ENCODE measurements around the gene ROBO2. TPM values are rescaled to one million over a fixed set of nuclear protein-coding genes. Genes with fewer than 3 reads are reported as not detected.

The ROBO2 gene
- polyA plus RNA-seq, 2 of the 4 experiments (the other 2 are of a cell fraction) = 0.04 TPM; not detected in 1

DNA sequence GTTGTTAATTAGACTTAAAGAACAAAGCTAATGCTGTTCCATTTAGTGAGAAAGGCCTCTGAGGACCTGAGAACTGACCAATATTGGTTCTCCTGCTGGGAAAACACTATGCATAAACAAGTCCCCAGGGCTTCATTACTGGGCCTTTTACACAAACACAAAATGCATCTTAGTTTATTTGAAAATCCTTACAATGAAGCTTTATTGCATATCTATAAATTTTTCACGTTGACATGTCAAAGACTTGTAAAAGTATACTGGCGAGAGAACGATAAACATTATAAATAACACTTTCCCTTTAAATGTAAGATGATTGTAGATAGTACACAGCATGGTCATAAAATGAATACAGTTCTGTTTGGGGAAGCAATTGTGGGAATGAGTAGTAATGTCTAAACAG lies 151.7 kb downstream of the ROBO2 start:
- FAIRE-seq (no peak), DNase-seq (ENCODE audit: low read depth in 1 of 2, low spot score in 1 of 2) (no peak), ATAC-seq (no peak)
- CTCF ChIA-PET = no interaction called here
- 47% methylated on average over 3 of the region's 3 CpGs for WGBS (ENCODE audit: missing lambda C conversion rate)
- no peak for TF ChIP-seq FOSL2 (IDR thresholded peaks at IDR 0.05)
- no peak for TF ChIP-seq FOSL2 (CRISPR knock-in tag; IDR thresholded peaks at IDR 0.05)
- TF ChIP-seq, protein P1, sequence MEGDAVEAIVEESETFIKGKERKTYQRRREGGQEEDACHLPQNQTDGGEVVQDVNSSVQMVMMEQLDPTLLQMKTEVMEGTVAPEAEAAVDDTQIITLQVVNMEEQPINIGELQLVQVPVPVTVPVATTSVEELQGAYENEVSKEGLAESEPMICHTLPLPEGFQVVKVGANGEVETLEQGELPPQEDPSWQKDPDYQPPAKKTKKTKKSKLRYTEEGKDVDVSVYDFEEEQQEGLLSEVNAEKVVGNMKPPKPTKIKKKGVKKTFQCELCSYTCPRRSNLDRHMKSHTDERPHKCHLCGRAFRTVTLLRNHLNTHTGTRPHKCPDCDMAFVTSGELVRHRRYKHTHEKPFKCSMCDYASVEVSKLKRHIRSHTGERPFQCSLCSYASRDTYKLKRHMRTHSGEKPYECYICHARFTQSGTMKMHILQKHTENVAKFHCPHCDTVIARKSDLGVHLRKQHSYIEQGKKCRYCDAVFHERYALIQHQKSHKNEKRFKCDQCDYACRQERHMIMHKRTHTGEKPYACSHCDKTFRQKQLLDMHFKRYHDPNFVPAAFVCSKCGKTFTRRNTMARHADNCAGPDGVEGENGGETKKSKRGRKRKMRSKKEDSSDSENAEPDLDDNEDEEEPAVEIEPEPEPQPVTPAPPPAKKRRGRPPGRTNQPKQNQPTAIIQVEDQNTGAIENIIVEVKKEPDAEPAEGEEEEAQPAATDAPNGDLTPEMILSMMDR (IDR thresholded peaks at IDR 0.05) = no peak
- no peak for TF ChIP-seq PHF8 (IDR thresholded peaks at IDR 0.05; ENCODE audit: borderline replicate concordance, low read depth)
- no peak for TF ChIP-seq FOXS1 (CRISPR knock-in tag; IDR thresholded peaks at IDR 0.05)
- TF ChIP-seq FOSB (CRISPR knock-in tag; IDR thresholded peaks at IDR 0.05) = no peak
- TF ChIP-seq ESRRA (IDR thresholded peaks at IDR 0.05; ENCODE audit: borderline replicate concordance, low read length) = no peak
- no peak for TF ChIP-seq NPAS2 (CRISPR knock-in tag; IDR thresholded peaks at IDR 0.05; ENCODE audit: borderline replicate concordance)
- TF ChIP-seq POLR2A (IDR thresholded peaks at IDR 0.05; ENCODE audit: low read length) = no peak
- TF ChIP-seq, protein P2, sequence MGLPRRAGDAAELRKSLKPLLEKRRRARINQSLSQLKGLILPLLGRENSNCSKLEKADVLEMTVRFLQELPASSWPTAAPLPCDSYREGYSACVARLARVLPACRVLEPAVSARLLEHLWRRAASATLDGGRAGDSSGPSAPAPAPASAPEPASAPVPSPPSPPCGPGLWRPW (IDR thresholded peaks at IDR 0.05) = no peak
- TF ChIP-seq ZNF302 (CRISPR knock-in tag; IDR thresholded peaks at IDR 0.05) = no peak
- TF ChIP-seq NFE2L2 (conservative IDR thresholded peaks at IDR 0.05; ENCODE audit: low read length) = no peak
- no peak for TF ChIP-seq TP53 (CRISPR knock-in tag; IDR thresholded peaks at IDR 0.05)
- no peak for TF ChIP-seq CHD4 (IDR thresholded peaks at IDR 0.05; ENCODE audit: borderline replicate concordance)
- TF ChIP-seq RARB (CRISPR knock-in tag; IDR thresholded peaks at IDR 0.05) = no peak
- TF ChIP-seq, protein P3, sequence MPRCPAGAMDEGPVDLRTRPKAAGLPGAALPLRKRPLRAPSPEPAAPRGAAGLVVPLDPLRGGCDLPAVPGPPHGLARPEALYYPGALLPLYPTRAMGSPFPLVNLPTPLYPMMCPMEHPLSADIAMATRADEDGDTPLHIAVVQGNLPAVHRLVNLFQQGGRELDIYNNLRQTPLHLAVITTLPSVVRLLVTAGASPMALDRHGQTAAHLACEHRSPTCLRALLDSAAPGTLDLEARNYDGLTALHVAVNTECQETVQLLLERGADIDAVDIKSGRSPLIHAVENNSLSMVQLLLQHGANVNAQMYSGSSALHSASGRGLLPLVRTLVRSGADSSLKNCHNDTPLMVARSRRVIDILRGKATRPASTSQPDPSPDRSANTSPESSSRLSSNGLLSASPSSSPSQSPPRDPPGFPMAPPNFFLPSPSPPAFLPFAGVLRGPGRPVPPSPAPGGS (IDR thresholded peaks at IDR 0.05) = no peak
- TF ChIP-seq HOXA7 (CRISPR knock-in tag; IDR thresholded peaks at IDR 0.05) = no peak
- TF ChIP-seq RNF2 (IDR thresholded peaks at IDR 0.05; ENCODE audit: borderline replicate concordance, low read depth) = no peak
- Histone ChIP-seq H3K27ac (no peak overlapping the region), H3K9me3 (no peaks in the 10 kb centered on the region), H3K4me2 (no peak overlapping the region), H3K4me1 (no peaks in the 10 kb centered on the region), H3K4me3 (no peak overlapping the region)
- POLR2A ChIA-PET = no interaction called here

DNA sequence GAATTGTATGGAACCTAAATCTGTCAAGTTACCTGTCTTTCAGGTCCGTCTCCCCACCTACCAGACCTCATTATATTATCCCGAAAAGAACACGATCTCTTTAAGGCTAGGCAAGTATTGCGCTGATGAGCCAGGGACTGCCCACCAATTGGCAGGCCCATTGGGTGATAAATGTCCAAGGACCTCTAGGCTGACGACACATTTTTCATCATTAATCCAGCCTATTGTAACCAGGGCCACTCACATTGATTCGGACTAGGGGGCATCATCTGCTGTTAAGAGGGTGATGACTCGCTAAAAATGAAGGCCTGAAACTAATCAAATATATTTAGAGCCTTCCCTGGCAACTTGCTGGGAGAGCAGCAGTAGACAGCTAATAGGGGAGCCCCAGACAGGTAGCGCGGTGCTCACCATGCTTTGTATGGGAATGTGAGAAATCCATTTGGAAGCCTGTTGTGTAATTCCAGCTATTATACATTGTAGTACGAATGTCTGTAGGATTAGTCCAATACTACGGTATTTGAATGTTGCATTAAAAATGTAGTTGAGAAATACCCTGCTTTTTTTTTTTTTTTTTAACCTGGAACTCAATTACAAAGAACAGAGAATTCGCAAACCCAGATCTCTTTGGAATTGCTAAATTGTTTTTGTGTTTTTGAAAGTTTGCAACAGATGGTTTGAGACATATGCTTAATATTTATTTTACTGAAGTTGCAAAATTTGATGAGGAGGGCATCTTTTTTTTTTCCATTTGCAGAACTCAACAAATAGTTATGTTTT lies 156.1 kb downstream of the ROBO2 start:
- WGBS (ENCODE audit: missing lambda C conversion rate) = 18% methylated on average over 12 of the region's 12 CpGs

More for the DNA sequence above, 156.1 kb downstream of the ROBO2 start:
- Histone ChIP-seq H3K9me3 (no peaks in the 10 kb centered on the region), H3K4me2 (no peak overlapping the region), H3K4me3 (no peak overlapping the region), H3K27ac (no peak overlapping the region), H3K4me1 (no peaks in the 10 kb centered on the region)
- no peak for ATAC-seq
- FAIRE-seq = no peak
- DNase-seq (ENCODE audit: low read depth in 1 of 2, low spot score in 1 of 2) = no peak
- TF ChIP-seq PHF8 (IDR thresholded peaks at IDR 0.05; ENCODE audit: borderline replicate concordance, low read depth) (no peak), RFX5 (IDR thresholded peaks at IDR 0.05) (no peak), ESRRA (IDR thresholded peaks at IDR 0.05; ENCODE audit: borderline replicate concordance, low read length) (no peak), NR3C1 (IDR thresholded peaks at IDR 0.05) (no peak), RARB (CRISPR knock-in tag; IDR thresholded peaks at IDR 0.05) (no peak), RAD21 (conservative IDR thresholded peaks at IDR 0.05 in 1 of 2, IDR thresholded peaks at IDR 0.05 in 1 of 2) (no peak), BHLHE40 (IDR thresholded peaks at IDR 0.05; ENCODE audit: low read depth, low read length) (no peak), NPAS2 (CRISPR knock-in tag; IDR thresholded peaks at IDR 0.05; ENCODE audit: borderline replicate concordance) (no peak), CBX8 (IDR thresholded peaks at IDR 0.05) (no peak)
- TF ChIP-seq, protein P4, sequence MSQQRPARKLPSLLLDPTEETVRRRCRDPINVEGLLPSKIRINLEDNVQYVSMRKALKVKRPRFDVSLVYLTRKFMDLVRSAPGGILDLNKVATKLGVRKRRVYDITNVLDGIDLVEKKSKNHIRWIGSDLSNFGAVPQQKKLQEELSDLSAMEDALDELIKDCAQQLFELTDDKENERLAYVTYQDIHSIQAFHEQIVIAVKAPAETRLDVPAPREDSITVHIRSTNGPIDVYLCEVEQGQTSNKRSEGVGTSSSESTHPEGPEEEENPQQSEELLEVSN (IDR thresholded peaks at IDR 0.05; ENCODE audit: borderline replicate concordance, low read depth) = no peak
- TF ChIP-seq, protein P5, sequence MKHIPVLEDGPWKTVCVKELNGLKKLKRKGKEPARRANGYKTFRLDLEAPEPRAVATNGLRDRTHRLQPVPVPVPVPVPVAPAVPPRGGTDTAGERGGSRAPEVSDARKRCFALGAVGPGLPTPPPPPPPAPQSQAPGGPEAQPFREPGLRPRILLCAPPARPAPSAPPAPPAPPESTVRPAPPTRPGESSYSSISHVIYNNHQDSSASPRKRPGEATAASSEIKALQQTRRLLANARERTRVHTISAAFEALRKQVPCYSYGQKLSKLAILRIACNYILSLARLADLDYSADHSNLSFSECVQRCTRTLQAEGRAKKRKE (CRISPR knock-in tag; IDR thresholded peaks at IDR 0.05; ENCODE audit: low read depth) = no peak
- TF ChIP-seq, protein P6, sequence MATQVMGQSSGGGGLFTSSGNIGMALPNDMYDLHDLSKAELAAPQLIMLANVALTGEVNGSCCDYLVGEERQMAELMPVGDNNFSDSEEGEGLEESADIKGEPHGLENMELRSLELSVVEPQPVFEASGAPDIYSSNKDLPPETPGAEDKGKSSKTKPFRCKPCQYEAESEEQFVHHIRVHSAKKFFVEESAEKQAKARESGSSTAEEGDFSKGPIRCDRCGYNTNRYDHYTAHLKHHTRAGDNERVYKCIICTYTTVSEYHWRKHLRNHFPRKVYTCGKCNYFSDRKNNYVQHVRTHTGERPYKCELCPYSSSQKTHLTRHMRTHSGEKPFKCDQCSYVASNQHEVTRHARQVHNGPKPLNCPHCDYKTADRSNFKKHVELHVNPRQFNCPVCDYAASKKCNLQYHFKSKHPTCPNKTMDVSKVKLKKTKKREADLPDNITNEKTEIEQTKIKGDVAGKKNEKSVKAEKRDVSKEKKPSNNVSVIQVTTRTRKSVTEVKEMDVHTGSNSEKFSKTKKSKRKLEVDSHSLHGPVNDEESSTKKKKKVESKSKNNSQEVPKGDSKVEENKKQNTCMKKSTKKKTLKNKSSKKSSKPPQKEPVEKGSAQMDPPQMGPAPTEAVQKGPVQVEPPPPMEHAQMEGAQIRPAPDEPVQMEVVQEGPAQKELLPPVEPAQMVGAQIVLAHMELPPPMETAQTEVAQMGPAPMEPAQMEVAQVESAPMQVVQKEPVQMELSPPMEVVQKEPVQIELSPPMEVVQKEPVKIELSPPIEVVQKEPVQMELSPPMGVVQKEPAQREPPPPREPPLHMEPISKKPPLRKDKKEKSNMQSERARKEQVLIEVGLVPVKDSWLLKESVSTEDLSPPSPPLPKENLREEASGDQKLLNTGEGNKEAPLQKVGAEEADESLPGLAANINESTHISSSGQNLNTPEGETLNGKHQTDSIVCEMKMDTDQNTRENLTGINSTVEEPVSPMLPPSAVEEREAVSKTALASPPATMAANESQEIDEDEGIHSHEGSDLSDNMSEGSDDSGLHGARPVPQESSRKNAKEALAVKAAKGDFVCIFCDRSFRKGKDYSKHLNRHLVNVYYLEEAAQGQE (IDR thresholded peaks at IDR 0.05) = no peak
- ChIA-PET POLR2A (no interaction called here), CTCF (no interaction called here)
